NT2/D1 (cell line): ENCODE measurements around the gene OSBPL10.

ENCODE experiments used
- YY1 ChIP-seq: IDR thresholded peaks from 2 replicates; pipeline ENCODE4 v1.6.1; 2011; ENCODE audit not compliant: insufficient read length, insufficient read depth
- ZNF274 ChIP-seq: IDR thresholded peaks from 2 replicates; pipeline ENCODE4 v1.6.1; 2011; ENCODE audit warnings: mild to moderate bottlenecking, low read depth, low read length

- no peak for TF ChIP-seq ZNF274
- no peak for TF ChIP-seq YY1
Measured at GRCh38 chr3:31937225-31937624, 43.8 kb downstream of the OSBPL10 start.
